Left lung (tissue), 10 donors: ENCODE results near the gene PKN1. TPM values are rescaled to one million over a fixed set of nuclear protein-coding genes. Genes with fewer than 3 reads are reported as not detected.
A peak's percentile ranks its signal among the peaks of the same experiment; 100 is the strongest.

Experiments
- ATAC-seq: fragments of 200-7000 bp; cut with Tn5 transposase; one replicate; pipeline ENCODE4 v1.9.1; 2020; ENCODE audit warnings: moderate library complexity
- DNase-seq, 4 donors: peaks; one replicate each; pipeline ENCODE4 v3.0.0-alpha.2; 2013 to 2020
- H3K27ac ChIP-seq, 2 donors: fragments of 200-600 bp; sonication (generic) in 1 of 2; one replicate each; pipeline versions ENCODE4 v1.5.0 to v1.8.0; 2020 to 2021
- H3K27me3 ChIP-seq, 2 donors: fragments of 200-600 bp; sonication (generic) in 1 of 2; one replicate each; pipeline versions ENCODE4 v1.5.0 to v1.8.0; 2020 to 2021
- H3K36me3 ChIP-seq, 2 donors: fragments of 200-600 bp; sonication (generic) in 1 of 2; one replicate each; pipeline versions ENCODE4 v1.5.0 to v1.8.0; 2020 to 2021
- H3K4me1 ChIP-seq, 2 donors: fragments of 200-600 bp; one replicate each; pipeline ENCODE4 v1.8.0; 2021
- H3K4me3 ChIP-seq, 2 donors: fragments of 200-600 bp; sonication (generic) in 1 of 2; one replicate each; pipeline versions ENCODE4 v1.5.0 to v1.8.0; 2020 to 2021; ENCODE audit warnings: mild to moderate bottlenecking in 1 of 2
- H3K9me3 ChIP-seq, 2 donors: fragments of 200-600 bp; sonication (generic) in 1 of 2; one replicate each; pipeline versions ENCODE4 v1.5.0 to v1.8.0; 2020 to 2021
- intact Hi-C, 2 donors: fragments of 100-400 bp; cut with DNase I; formaldehyde crosslinking; loops; one replicate each; pipeline versions ENCODE4 v1.11.2 to v1.14.2; 2022
- polyA plus RNA-seq, 6 donors: library from polyadenylated mRNA; unstranded; fragments of 120-200 nt; gene quantifications; one replicate each; pipeline ENCODE4 v1.2.1, GENCODE V29; 2013; ENCODE audit not compliant: insufficient read length in 6 of 6
- total RNA-seq, 2 donors: library from RNA; stranded (reverse); fragmentation: NEBNext Ultra II Directional; extraction: Animal tissue kit (Norgen Biotek cat#: 25700); gene quantifications; one replicate each; pipeline ENCODE4 v1.2.1, GENCODE V29; 2021
- TF ChIP-seq, protein P1 (sequence below), 2 donors: fragments of 200-600 bp; sonication (generic) in 1 of 2; IDR thresholded peaks; one replicate each; pipeline versions ENCODE4 v1.5.0 to v1.8.0; 2021; ENCODE audit warnings: antibody characterized with exemption in 2 of 2
- donor health status: DM: no; HTN: yes; CAD: no.
- donor health status: DM: no; HTN: no; CAD: no.

PKN1 gene
- total and polyA plus RNA-seq, 8 donors = 91.9 to 190 (median 101) TPM

DNA sequence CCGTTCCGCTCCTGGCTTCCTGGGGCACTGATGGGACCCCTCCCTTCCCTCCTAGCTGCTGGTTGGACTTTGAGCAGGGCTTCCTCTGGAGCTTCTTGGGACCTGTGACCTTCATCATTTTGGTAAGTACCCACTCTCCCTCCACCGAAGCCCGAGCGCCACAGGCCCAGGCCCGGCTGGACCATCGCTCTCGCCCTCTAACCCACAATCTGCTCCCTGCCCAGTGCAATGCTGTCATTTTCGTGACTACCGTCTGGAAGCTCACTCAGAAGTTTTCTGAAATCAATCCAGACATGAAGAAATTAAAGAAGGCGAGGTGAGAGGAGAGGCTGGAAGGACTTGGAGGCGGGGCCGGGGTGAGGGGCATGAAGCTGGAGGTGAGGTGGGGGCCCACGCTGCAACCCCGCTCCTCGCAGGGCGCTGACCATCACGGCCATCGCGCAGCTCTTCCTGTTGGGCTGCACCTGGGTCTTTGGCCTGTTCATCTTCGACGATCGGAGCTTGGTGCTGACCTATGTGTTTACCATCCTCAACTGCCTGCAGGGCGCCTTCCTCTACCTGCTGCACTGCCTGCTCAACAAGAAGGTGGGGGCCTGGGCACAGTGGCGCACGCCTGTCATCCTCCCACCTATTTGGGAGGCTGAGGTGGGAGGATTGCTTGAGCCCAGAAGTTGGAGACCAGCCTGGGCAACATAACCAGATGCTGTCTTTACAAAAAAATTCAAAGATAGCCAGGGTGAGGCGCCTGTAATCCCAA lies 26.3 kb upstream of the PKN1 start:
- TF ChIP-seq, protein P1, sequence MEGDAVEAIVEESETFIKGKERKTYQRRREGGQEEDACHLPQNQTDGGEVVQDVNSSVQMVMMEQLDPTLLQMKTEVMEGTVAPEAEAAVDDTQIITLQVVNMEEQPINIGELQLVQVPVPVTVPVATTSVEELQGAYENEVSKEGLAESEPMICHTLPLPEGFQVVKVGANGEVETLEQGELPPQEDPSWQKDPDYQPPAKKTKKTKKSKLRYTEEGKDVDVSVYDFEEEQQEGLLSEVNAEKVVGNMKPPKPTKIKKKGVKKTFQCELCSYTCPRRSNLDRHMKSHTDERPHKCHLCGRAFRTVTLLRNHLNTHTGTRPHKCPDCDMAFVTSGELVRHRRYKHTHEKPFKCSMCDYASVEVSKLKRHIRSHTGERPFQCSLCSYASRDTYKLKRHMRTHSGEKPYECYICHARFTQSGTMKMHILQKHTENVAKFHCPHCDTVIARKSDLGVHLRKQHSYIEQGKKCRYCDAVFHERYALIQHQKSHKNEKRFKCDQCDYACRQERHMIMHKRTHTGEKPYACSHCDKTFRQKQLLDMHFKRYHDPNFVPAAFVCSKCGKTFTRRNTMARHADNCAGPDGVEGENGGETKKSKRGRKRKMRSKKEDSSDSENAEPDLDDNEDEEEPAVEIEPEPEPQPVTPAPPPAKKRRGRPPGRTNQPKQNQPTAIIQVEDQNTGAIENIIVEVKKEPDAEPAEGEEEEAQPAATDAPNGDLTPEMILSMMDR (IDR thresholded peaks at IDR 0.05) = no peak
- H3K4me3 ChIP-seq = no peak overlapping the region
- H3K27me3 ChIP-seq = no peaks in the 10 kb centered on the region
- peaks cover 0 to 100% of the 10 kb centered on the region in 2 donors for H3K36me3 ChIP-seq
- H3K9me3 ChIP-seq = no peaks in the 10 kb centered on the region
- ATAC-seq (no peak), DNase-seq (no peak)
- peak overlapping the region in 1 of 2 donors; percentile 57 for H3K27ac ChIP-seq
- intact Hi-C loops = no loop called here
- H3K4me1 ChIP-seq = peaks cover 5 to 47% of the 10 kb centered on the region in 2 donors

DNA sequence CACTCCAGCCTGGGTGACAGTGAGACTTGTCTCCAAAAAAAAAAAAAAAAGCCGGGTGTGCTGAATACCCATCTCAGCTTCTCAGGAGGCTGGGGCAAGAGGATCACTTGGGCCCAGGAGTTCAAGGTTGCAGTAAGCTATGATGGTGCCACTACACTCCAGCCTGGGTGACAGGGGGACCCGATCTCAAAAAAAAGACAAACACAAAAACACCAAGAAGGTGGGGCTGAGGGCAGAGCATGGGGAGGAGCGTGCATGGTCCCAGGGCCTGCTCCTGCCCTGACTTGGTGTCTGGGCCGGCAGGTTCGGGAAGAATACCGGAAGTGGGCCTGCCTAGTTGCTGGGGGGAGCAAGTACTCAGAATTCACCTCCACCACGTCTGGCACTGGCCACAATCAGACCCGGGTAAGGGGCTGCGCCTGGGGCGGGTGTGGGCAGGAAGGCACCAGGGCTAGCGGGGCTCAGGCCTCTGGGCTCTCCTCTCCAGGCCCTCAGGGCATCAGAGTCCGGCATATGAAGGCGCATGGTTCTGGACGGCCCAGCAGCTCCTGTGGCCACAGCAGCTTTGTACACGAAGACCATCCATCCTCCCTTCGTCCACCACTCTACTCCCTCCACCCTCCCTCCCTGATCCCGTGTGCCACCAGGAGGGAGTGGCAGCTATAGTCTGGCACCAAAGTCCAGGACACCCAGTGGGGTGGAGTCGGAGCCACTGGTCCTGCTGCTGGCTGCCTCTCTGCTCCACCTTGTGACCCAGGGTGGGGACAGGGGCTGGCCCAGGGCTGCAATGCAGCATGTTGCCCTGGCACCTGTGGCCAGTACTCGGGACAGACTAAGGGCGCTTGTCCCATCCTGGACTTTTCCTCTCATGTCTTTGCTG lies 25.3 kb upstream of the PKN1 start:
- Histone ChIP-seq H3K27me3 (no peaks in the 10 kb centered on the region), H3K4me1 (peaks cover 5 to 49% of the 10 kb centered on the region in 2 donors), H3K4me3 (no peak overlapping the region), H3K9me3 (no peaks in the 10 kb centered on the region), H3K36me3 (peaks cover 0 to 100% of the 10 kb centered on the region in 2 donors), H3K27ac (peak overlapping the region in 1 of 2 donors; percentile 43)
- TF ChIP-seq, protein P1 (IDR thresholded peaks at IDR 0.05) = no peak
- DNase-seq = no peak
- intact Hi-C loops = no loop called here
- ATAC-seq = no peak

DNA sequence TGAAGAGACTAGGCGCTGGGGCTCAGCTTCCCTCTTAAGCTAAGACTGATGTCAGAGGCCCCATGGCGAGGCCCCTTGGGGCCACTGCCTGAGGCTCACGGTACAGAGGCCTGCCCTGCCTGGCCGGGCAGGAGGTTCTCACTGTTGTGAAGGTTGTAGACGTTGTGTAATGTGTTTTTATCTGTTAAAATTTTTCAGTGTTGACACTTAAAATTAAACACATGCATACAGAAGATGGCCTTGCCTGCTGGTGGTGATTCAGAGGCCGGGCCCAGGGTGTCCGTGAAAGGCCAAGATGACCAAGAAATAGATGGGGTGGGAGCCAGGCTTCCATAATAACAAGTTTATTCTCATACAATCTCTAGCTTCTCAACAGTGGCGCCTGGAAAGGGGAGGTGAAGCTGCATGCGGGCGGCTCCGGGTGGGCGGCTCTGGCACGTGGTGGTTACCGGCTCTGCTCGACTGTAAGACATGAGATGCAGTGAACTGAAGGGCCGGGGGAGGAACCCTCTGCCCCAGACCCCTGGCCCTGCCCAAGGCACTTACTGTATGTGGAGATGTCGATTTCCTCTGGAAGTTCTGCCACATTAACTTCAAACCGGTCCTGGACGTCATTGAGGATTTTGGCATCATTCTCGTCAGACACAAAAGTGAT lies 24.5 kb upstream of the PKN1 start:
- no peak for DNase-seq
- H3K27me3 ChIP-seq = no peaks in the 10 kb centered on the region
- intact Hi-C loops = no loop called here
- H3K27ac ChIP-seq = peak overlapping the region in 1 of 2 donors; percentile 43
- no peak for ATAC-seq
- TF ChIP-seq, protein P1 (IDR thresholded peaks at IDR 0.05) = no peak
- no peaks in the 10 kb centered on the region for H3K9me3 ChIP-seq
- H3K4me3 ChIP-seq = no peak overlapping the region
- peaks cover 0 to 100% of the 10 kb centered on the region in 2 donors for H3K36me3 ChIP-seq
- H3K4me1 ChIP-seq = peaks cover 7 to 49% of the 10 kb centered on the region in 2 donors

DNA sequence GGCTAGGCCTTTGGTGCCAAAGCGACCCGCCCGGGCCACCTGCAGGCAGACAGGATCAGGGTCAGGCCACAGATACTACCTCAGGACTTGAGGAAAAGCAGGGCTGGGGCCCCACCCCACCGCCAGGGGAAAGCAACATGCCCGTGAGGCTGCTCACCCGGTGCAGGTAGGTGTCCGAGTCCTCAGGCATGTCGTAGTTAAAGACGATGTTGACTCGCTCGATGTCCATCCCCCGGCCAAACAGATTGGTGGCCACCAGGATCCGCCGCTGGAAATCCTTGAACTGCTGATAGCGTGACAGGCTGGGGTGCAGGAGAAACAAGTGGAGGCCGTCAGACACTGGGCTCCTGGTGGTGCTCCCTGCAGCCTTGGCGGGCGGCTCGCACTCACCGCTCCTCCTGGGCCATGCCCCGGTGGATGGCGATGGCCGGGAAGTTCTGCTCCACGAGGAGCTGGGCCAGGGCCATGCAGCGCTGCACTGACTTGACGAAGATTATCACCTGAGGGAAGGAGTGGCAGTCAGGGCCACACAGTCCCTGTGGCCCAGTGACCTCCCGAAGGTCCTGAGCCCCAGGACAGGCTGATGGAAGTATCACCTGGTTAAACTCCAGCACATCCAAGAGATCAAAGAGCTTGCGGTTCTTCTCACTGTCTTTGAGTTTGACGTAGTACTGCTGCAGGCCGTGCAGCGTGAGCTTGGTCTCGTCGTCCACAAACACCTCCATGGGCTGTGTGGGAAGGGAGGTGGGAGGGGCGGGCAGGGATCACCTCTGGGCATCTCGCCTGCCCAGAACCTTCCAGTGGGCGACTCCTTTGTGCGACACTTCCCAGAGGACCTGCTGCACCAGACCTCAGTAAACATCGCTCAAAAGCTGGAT lies 23.7 kb upstream of the PKN1 start:
- intact Hi-C loops = no loop called here
- ATAC-seq (no peak), DNase-seq (no peak)
- Histone ChIP-seq H3K27ac (peak overlapping the region in 1 of 2 donors; percentile 43), H3K36me3 (peaks cover 0 to 100% of the 10 kb centered on the region in 2 donors), H3K4me1 (peaks cover 12 to 57% of the 10 kb centered on the region in 2 donors), H3K9me3 (no peaks in the 10 kb centered on the region), H3K4me3 (no peak overlapping the region), H3K27me3 (no peaks in the 10 kb centered on the region)
- TF ChIP-seq, protein P1 (IDR thresholded peaks at IDR 0.05) = no peak
